IMR-90 (cell line): ENCODE results near the gene KTN1. TPM values are rescaled to one million over a fixed set of nuclear protein-coding genes. Genes with fewer than 3 reads are reported as not detected.

ENCODE experiments used
- ATAC-seq: fragments of 200-7000 bp; cut with Tn5 transposase; 2 replicates; pipeline ENCODE4 v1.9.1; 2020; ENCODE audit warnings: low read depth, mild to moderate bottlenecking, moderate library complexity
- BruUV-seq: library from RNA; stranded (reverse); fragments of 400-500 nt; replicated peaks from 2 replicates; lab custom pipeline; 2021; lab: Mats Ljungman, UMichigan
- CTCF ChIA-PET: fragments of 300-600 bp; formaldehyde crosslinking; extraction: SDS; loops from one replicate; lab custom pipeline; 2021; ENCODE audit warnings: antibody characterized with exemption; lab: Yijun Ruan, JAX
- POLR2A ChIA-PET: fragments of 300-600 bp; sonication (Branson Sonifier 250); formaldehyde crosslinking; loops from one replicate; lab custom pipeline; 2022; ENCODE audit warnings: antibody characterized with exemption; ENCODE audit not compliant: unreplicated experiment; lab: Charles Lee
- DNase-seq: peaks from one replicate; pipeline ENCODE4 v3.0.0; 2013
- H2AFZ ChIP-seq: replicated peaks from 2 replicates; pipeline ENCODE3; 2013; ENCODE audit warnings: low read length, mild to moderate bottlenecking; ENCODE audit not compliant: poor library complexity
- H2AK5ac ChIP-seq: 2 replicates; pipeline ENCODE4 v1.6.1; 2013; ENCODE audit warnings: low read depth, low read length, inconsistent platforms
- H2AK9ac ChIP-seq: replicated peaks from 2 replicates; pipeline ENCODE3; 2013; ENCODE audit warnings: mild to moderate bottlenecking, low read depth, low read length, moderate library complexity; ENCODE audit not compliant: poor library complexity
- H2BK120ac ChIP-seq: 2 replicates; pipeline ENCODE4 v1.6.1; 2013; ENCODE audit warnings: low read depth, low read length, inconsistent platforms
- H2BK15ac ChIP-seq: 3 replicates; pipeline ENCODE4 v1.6.1; 2013; ENCODE audit warnings: low read depth, low read length, inconsistent platforms
- H2BK20ac ChIP-seq: 2 replicates; pipeline ENCODE4 v1.6.1; 2013; ENCODE audit warnings: low read depth, mild to moderate bottlenecking, inconsistent platforms, low read length, moderate library complexity
- H2BK5ac ChIP-seq: 2 replicates; pipeline ENCODE4 v1.6.1; 2013; ENCODE audit warnings: mild to moderate bottlenecking, low read depth, low read length, inconsistent platforms; ENCODE audit not compliant: poor library complexity, severe bottlenecking
- H3K14ac ChIP-seq: replicated peaks from 2 replicates; pipeline ENCODE4 v1.6.1; 2013; ENCODE audit warnings: low read depth, low read length, inconsistent platforms
- H3K18ac ChIP-seq: 2 replicates; pipeline ENCODE4 v1.6.1; 2013; ENCODE audit warnings: low read depth, low read length, control low read depth
- H3K23ac ChIP-seq: 2 replicates; pipeline ENCODE4 v1.6.1; 2013; ENCODE audit warnings: low read depth, low read length, inconsistent platforms
- H3K27ac ChIP-seq: 2 replicates; pipeline ENCODE4 v1.5.1; 2013; ENCODE audit warnings: mild to moderate bottlenecking, control low read depth, low read length; ENCODE audit not compliant: insufficient read depth
- H3K27me3 ChIP-seq: 2 replicates; pipeline ENCODE4 v1.6.1; 2013; ENCODE audit warnings: low read length; ENCODE audit not compliant: control insufficient read depth, insufficient read depth
- H3K36me3 ChIP-seq: 2 replicates; pipeline ENCODE4 v1.6.1; 2013; ENCODE audit warnings: low read length, mixed read lengths; ENCODE audit not compliant: control insufficient read depth, insufficient read depth
- H3K4ac ChIP-seq: 2 replicates; pipeline ENCODE4 v1.6.1; 2013; ENCODE audit warnings: low read depth, low read length, inconsistent platforms
- H3K4me1 ChIP-seq: 2 replicates; pipeline ENCODE4 v1.6.1; 2013; ENCODE audit warnings: low read length, mixed read lengths; ENCODE audit not compliant: control insufficient read depth, insufficient read depth
- H3K4me2 ChIP-seq: 2 replicates; pipeline ENCODE4 v1.6.1; 2013; ENCODE audit warnings: low read depth, mild to moderate bottlenecking, control low read depth, low read length, moderate library complexity
- H3K4me3 ChIP-seq: 2 replicates; pipeline ENCODE4 v1.5.1; 2013; ENCODE audit warnings: low read depth, mild to moderate bottlenecking, control low read depth, low read length, moderate library complexity; ENCODE audit not compliant: insufficient read depth
- H3K56ac ChIP-seq: 2 replicates; pipeline ENCODE4 v1.6.1; 2013; ENCODE audit warnings: low read length, inconsistent platforms; ENCODE audit not compliant: insufficient read depth; ENCODE audit errors: extremely low read depth
- H3K79me1 ChIP-seq, 2 experiments: 2 replicates each; pipeline ENCODE4 v1.6.1; 2013; ENCODE audit warnings: low read length in 2 of 2, inconsistent platforms in 1 of 2, low read depth in 1 of 2
- H3K9ac ChIP-seq: 2 replicates; pipeline ENCODE4 v1.6.1; 2013; ENCODE audit warnings: low read depth, low read length, control low read depth
- H3K9me1 ChIP-seq: 2 replicates; pipeline ENCODE4 v1.6.1; 2013; ENCODE audit warnings: low read length, inconsistent platforms; ENCODE audit not compliant: insufficient read depth
- H3K9me3 ChIP-seq: 2 replicates; pipeline ENCODE4 v1.6.1; 2013; ENCODE audit warnings: low read length; ENCODE audit not compliant: control insufficient read depth, insufficient read depth
- H4K20me1 ChIP-seq: 2 replicates; pipeline ENCODE4 v1.6.1; 2013; ENCODE audit warnings: low read length, inconsistent platforms; ENCODE audit not compliant: insufficient read depth
- H4K5ac ChIP-seq: 2 replicates; pipeline ENCODE4 v1.6.1; 2013; ENCODE audit warnings: mild to moderate bottlenecking, low read depth, low read length, control low read depth
- H4K8ac ChIP-seq, 2 experiments: 2 replicates each; pipeline ENCODE4 v1.6.1; 2013; ENCODE audit warnings: low read depth in 2 of 2, low read length in 2 of 2, control low read depth in 1 of 2, inconsistent platforms in 1 of 2
- H4K91ac ChIP-seq: 2 replicates; pipeline ENCODE4 v1.6.1; 2013; ENCODE audit warnings: low read depth, low read length, inconsistent platforms; ENCODE audit not compliant: insufficient read depth
- CHD1 ChIP-seq: IDR thresholded peaks from 2 replicates; pipeline ENCODE4 v1.6.1; 2012; ENCODE audit warnings: low read depth, low read length, improper control_type of control experiment
- RAD21 ChIP-seq: IDR thresholded peaks from 2 replicates; pipeline ENCODE4 v1.6.1; 2012; ENCODE audit warnings: low read length, improper control_type of control experiment
- WGBS, 2 experiments: methylation state at CpG; one replicate each; pipeline versions ENCODE4 v1.1.5 to v1.1.7; 2013; ENCODE audit warnings: missing lambda C conversion rate in 2 of 2; ENCODE audit not compliant: insufficient read length in 1 of 2; ENCODE audit errors: extremely low coverage in 2 of 2; 5-methylcytosine and 5-hydroxymethylcytosine counted together
- dilution Hi-C: fragments of 300-500 bp; cut with HindIII; formaldehyde crosslinking; loops from one replicate; pipeline ENCODE4 v1.14.3; 2018; ENCODE audit warnings: low sequenced_read_pairs; ENCODE audit not compliant: unreplicated experiment
- in situ Hi-C: fragments of 300-500 bp; cut with MboI; formaldehyde crosslinking; loops from 3 replicates; pipeline ENCODE4 v1.14.3; 2019; ENCODE audit warnings: low sequenced_read_pairs, inconsistent platforms, mixed read lengths
- intact Hi-C: fragments of 100-400 bp; cut with micrococcal nuclease; formaldehyde crosslinking; loops from 2 replicates; pipeline ENCODE4 v1.10.0; 2022
- polyA plus RNA-seq, 3 experiments: library from polyadenylated mRNA; depleted of rRNA; stranded (reverse); fragments of >200 nt; gene quantifications; 2 replicates each; pipeline ENCODE4 v1.2.3, GENCODE V29; 2012; ENCODE audit warnings: low replicate concordance in 1 of 3
- total RNA-seq: library from RNA; depleted of rRNA; stranded (reverse); fragments of >200 nt; gene quantifications from 2 replicates; pipeline ENCODE4 v1.2.3, GENCODE V29; 2012

Gene KTN1
- total and polyA plus RNA-seq, 2 of the 4 experiments (the other 2 are of a cell fraction) = 42.1 to 57.2 TPM

DNA sequence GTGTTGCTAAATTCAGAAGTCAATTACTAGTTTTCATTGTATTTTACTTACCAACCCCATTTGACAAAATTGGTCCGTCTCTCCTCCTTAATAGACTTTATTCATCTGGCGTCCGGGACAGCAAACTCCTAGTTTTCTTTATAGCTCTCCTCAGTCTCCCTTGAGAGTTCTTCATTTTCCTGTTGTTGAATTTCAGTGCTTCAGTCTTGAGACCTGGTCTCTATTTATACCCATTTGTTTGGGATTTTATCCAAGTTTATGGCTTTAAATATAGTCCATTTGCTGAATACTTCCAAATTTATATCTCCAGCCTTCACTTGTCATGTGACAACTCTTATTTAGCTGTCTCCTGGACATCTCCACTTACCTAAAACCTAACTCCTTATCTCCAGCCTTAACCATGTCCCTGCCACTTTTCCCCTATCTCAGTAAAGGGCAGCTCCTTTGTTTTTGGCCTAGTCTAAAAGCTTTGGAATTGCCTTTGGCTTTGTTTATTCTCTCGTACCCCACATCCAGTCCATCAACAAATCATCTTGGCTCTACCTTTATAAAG is 23.5 kb downstream of the KTN1 start:
- H4K91ac ChIP-seq = no peak overlapping the region
- no peak overlapping the region for H3K18ac ChIP-seq
- H4K8ac ChIP-seq = no peak overlapping the region
- no peak overlapping the region for H2BK120ac ChIP-seq
- peaks cover 3% of the 10 kb centered on the region; the same call in 1 of the 2 replicates for H3K9me3 ChIP-seq
- POLR2A ChIA-PET = no interaction called here
- peaks cover 7% of the 10 kb centered on the region for H3K9me1 ChIP-seq
- no peak for TF ChIP-seq RAD21
- TF ChIP-seq CHD1 = no peak
- peaks cover 4% of the 10 kb centered on the region for H3K36me3 ChIP-seq
- no peak overlapping the region for H2BK20ac ChIP-seq
- no peak overlapping the region for H3K4ac ChIP-seq
- H3K9ac ChIP-seq = no peak overlapping the region
- dilution Hi-C loops = no loop called here
- no peak overlapping the region for H2AK5ac ChIP-seq
- H3K27me3 ChIP-seq = no peaks in the 10 kb centered on the region
- no peak overlapping the region for H2AK9ac ChIP-seq
- H3K4me3 ChIP-seq = no peak overlapping the region
- WGBS, 2 experiments = 100% methylated on average over 1 of the region's 4 CpGs; no CpG with 5 or more reads in 1 of the 2 experiments
- no peak overlapping the region for H2BK15ac ChIP-seq
- no peak overlapping the region for H4K5ac ChIP-seq
- DNase-seq = no peak
- no peak overlapping the region for H3K56ac ChIP-seq
- CTCF ChIA-PET = no interaction called here
- H3K14ac ChIP-seq = no peak overlapping the region
- H3K4me1 ChIP-seq = peaks cover 9% of the 10 kb centered on the region
- peaks cover 27 to 56% of the 10 kb centered on the region in 2 experiments for H3K79me1 ChIP-seq
- H4K20me1 ChIP-seq = peaks cover 39% of the 10 kb centered on the region
- H2BK5ac ChIP-seq = no peak overlapping the region
- no peak overlapping the region for H3K4me2 ChIP-seq
- H3K27ac ChIP-seq = no peak overlapping the region
- intact Hi-C loops = no loop called here
- in situ Hi-C loops = no loop called here
- H2AFZ ChIP-seq = no peak overlapping the region
- ATAC-seq = no peak
- BruUV-seq = no TSS peak
- H3K23ac ChIP-seq = no peak overlapping the region
